ENCODE results near the gene EFNA5.

The EFNA5 gene

GRCh38 chr5:107589520-107590193 is 81.1 kb downstream of the EFNA5 start:
- Histone ChIP-seq H3K9me3 (ENCODE audit: control insufficient read depth, insufficient read depth, low read depth, low read length) (no peaks in the 10 kb centered on the region), H3K4me1 (ENCODE audit: control insufficient read depth, insufficient read depth, low read length) (peaks cover 6% of the 10 kb centered on the region), H3K36me3 (ENCODE audit: control insufficient read depth in 2 of 2, insufficient read depth in 1 of 2, low read length in 2 of 2) (no peaks in the 10 kb centered on the region), H3K27ac (ENCODE audit: extremely low read depth, low read depth, low read length) (no peak overlapping the region), H3K4me3 (ENCODE audit: low read depth, low read length) (no peak overlapping the region)
- CTCF ChIA-PET, result interaction anchor here (0.5 to 1.1 kb wide), 2 partner anchors 18 to 84 kb away, joined by 3 to 5 read pairs; no protein-coding TSS in a partner anchor
- TF ChIP-seq ZNF398 (tag by site-specific recombination; IDR thresholded peaks at IDR 0.05) (no peak), PRDM6 (tag by site-specific recombination; IDR thresholded peaks at IDR 0.05) (peak; percentile 36), REST (tag by site-specific recombination; IDR thresholded peaks at IDR 0.05) (no peak)
- POLR2A ChIA-PET, result no interaction called here

GRCh38 chr5:107582625-107583024 is 88.1 kb downstream of the EFNA5 start:
- ChIA-PET POLR2A (interaction anchor here (0.7 kb wide), 1 partner anchor 22 kb away, joined by 3 read pairs; no protein-coding TSS in a partner anchor), CTCF (interaction anchor here (0.8 kb wide), 1 partner anchor 11 kb away, joined by 5 read pairs; no protein-coding TSS in a partner anchor)
- peaks cover 11% of the 10 kb centered on the region for H3K4me1 ChIP-seq (ENCODE audit: control insufficient read depth, insufficient read depth, low read length)
- no peaks in the 10 kb centered on the region for H3K9me3 ChIP-seq (ENCODE audit: control insufficient read depth, insufficient read depth, low read depth, low read length)
- no peak overlapping the region for H3K4me3 ChIP-seq (ENCODE audit: low read depth, low read length)
- TF ChIP-seq MZF1 (tag by site-specific recombination; IDR thresholded peaks at IDR 0.05; ENCODE audit: borderline replicate concordance) (no peak), ZNF521 (tag by site-specific recombination; IDR thresholded peaks at IDR 0.05) (no peak), REST (tag by site-specific recombination; IDR thresholded peaks at IDR 0.05) (no peak), KLF8 (tag by site-specific recombination; IDR thresholded peaks at IDR 0.05) (no peak), ATF2 (tag by site-specific recombination; IDR thresholded peaks at IDR 0.05; ENCODE audit: low read depth) (peak; percentile 25; the same call in 1 of the 2 replicates), ZNF791 (tag by site-specific recombination; IDR thresholded peaks at IDR 0.05) (no peak), ZNF157 (tag by site-specific recombination; IDR thresholded peaks at IDR 0.05) (no peak), PRDM1 (tag by site-specific recombination; IDR thresholded peaks at IDR 0.05) (peak; percentile 93), SALL2 (tag by site-specific recombination; IDR thresholded peaks at IDR 0.05; ENCODE audit: borderline replicate concordance) (no peak), YY1 (tag by site-specific recombination; IDR thresholded peaks at IDR 0.05) (no peak), ZNF23 (tag by site-specific recombination; IDR thresholded peaks at IDR 0.05; ENCODE audit: borderline replicate concordance) (no peak), SP7 (tag by site-specific recombination; IDR thresholded peaks at IDR 0.05) (no peak)
- H3K27ac ChIP-seq (ENCODE audit: extremely low read depth, low read depth, low read length), result no peak overlapping the region
- no peaks in the 10 kb centered on the region for H3K36me3 ChIP-seq (ENCODE audit: control insufficient read depth in 2 of 2, insufficient read depth in 1 of 2, low read length in 2 of 2)

All from HEK293 (cell line).